HCT116 (cell line): Measurements from ENCODE around the gene CILP2.

Experiments used
- CBX3 ChIP-seq: IDR thresholded peaks from 2 replicates; pipeline ENCODE4 v1.6.1; 2012; ENCODE audit warnings: low read depth
- CEBPB ChIP-seq: IDR thresholded peaks from 2 replicates; pipeline ENCODE4 v1.6.1; 2012; ENCODE audit warnings: low read depth
- EZH2 ChIP-seq: fragments of 200-600 bp; sonication (generic); IDR thresholded peaks from 2 replicates; pipeline ENCODE4 v1.6.1; 2017; ENCODE audit warnings: antibody characterized with exemption, mixed run types
- POLR2A ChIP-seq: IDR thresholded peaks from 2 replicates; pipeline ENCODE4 v1.7.0; 2011; ENCODE audit warnings: borderline replicate concordance; ENCODE audit not compliant: insufficient read depth, insufficient read length; ENCODE audit errors: extremely low read depth
- TF ChIP-seq, protein P1 (sequence below), 3 experiments: fragments of 200-600 bp in 1 of 3; sonication (generic) in 1 of 3; IDR thresholded peaks in 2 of 3; conservative IDR thresholded peaks in 1 of 3; 2 replicates each; pipeline ENCODE4 v1.5.1; 2012 to 2017; ENCODE audit warnings: low read depth in 2 of 3, low read length in 2 of 3, antibody characterized with exemption in 1 of 3, borderline replicate concordance in 1 of 3, control low read depth in 1 of 3, mild to moderate bottlenecking in 1 of 3, mixed read lengths in 1 of 3, mixed run types in 1 of 3, moderate library complexity in 1 of 3; ENCODE audit not compliant: insufficient read depth in 1 of 3

DNA sequence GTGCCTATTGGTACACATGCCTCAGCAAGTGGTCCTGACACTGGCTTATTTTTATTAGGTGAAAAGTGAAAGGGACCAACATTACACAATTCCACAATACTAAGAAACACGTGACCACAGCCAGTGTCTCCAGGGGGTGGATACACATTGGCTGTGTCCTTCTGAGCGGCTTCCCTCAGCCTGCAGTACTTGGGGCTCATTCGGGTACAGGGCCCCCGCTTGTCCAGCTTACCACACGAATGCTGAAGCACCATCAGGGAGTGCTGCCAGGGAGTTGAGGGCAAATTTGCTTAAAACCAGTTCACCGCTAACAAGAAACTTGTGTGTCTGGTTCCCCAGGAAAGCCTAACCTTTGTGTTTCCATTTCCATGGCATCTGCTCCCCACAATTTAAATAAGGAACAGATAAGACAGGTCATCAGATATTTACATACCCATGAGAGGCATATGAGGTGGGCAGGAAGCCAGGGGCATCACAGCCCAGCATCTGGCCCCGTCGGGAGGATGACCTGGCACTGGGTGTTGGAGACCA, 57.2 kb downstream of the CILP2 start:
- TF ChIP-seq, protein P1, sequence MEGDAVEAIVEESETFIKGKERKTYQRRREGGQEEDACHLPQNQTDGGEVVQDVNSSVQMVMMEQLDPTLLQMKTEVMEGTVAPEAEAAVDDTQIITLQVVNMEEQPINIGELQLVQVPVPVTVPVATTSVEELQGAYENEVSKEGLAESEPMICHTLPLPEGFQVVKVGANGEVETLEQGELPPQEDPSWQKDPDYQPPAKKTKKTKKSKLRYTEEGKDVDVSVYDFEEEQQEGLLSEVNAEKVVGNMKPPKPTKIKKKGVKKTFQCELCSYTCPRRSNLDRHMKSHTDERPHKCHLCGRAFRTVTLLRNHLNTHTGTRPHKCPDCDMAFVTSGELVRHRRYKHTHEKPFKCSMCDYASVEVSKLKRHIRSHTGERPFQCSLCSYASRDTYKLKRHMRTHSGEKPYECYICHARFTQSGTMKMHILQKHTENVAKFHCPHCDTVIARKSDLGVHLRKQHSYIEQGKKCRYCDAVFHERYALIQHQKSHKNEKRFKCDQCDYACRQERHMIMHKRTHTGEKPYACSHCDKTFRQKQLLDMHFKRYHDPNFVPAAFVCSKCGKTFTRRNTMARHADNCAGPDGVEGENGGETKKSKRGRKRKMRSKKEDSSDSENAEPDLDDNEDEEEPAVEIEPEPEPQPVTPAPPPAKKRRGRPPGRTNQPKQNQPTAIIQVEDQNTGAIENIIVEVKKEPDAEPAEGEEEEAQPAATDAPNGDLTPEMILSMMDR (IDR thresholded peaks at IDR 0.05 in 2 of 3, conservative IDR thresholded peaks at IDR 0.05 in 1 of 3; ENCODE audit: borderline replicate concordance in 1 of 3, insufficient read depth in 1 of 3, low read depth in 2 of 3, low read length in 2 of 3): no peak
- TF ChIP-seq CEBPB (no peak), POLR2A (no peak), EZH2 (no peak), CBX3 (no peak)
